Erythroblast (primary cell): ENCODE data around the gene EFCC1.

ENCODE experiments used
- GATA1 ChIP-seq: IDR thresholded peaks from 2 replicates; pipeline ENCODE4 v1.6.1; 2011; ENCODE audit warnings: low read depth, mild to moderate bottlenecking, control low read depth, low read length, moderate library complexity
- POLR2A ChIP-seq: IDR thresholded peaks from 2 replicates; pipeline ENCODE4 v1.6.1; 2011; ENCODE audit warnings: mild to moderate bottlenecking, low read length

GRCh38 chr3:129018751-129019150, 17.6 kb downstream of the EFCC1 start:
- TF ChIP-seq POLR2A: no peak
- TF ChIP-seq GATA1: no peak
